Panc1 (cell line): ENCODE measurements around the gene EXOC6B. TPM values are rescaled to one million over a fixed set of nuclear protein-coding genes. Genes with fewer than 3 reads are reported as not detected.

Experiments
- ATAC-seq: fragments of 200-7000 bp; cut with Tn5 transposase; 2 replicates; pipeline ENCODE4 v1.9.1; 2020; ENCODE audit warnings: mild to moderate bottlenecking, moderate library complexity
- BruUV-seq: library from RNA; stranded (reverse); fragments of 400-500 nt; replicated peaks from 2 replicates; lab custom pipeline; 2021; lab: Mats Ljungman, UMichigan
- CTCF ChIA-PET: fragments of 300-600 bp; sonication (Branson Sonifier 250); formaldehyde crosslinking; loops from one replicate; lab custom pipeline; 2022; ENCODE audit warnings: antibody characterized with exemption; lab: Charles Lee
- POLR2A ChIA-PET: fragments of 300-600 bp; sonication (Branson Sonifier 250); formaldehyde crosslinking; loops from one replicate; lab custom pipeline; 2022; ENCODE audit warnings: antibody characterized with exemption; lab: Charles Lee
- DNase-seq: peaks from one replicate; pipeline ENCODE4 v3.0.0-alpha.2; 2010; ENCODE audit warnings: low read depth, low spot score
- H3K27ac ChIP-seq: 2 replicates; pipeline ENCODE4 v1.5.1; 2011; ENCODE audit warnings: mild to moderate bottlenecking, low read length, inconsistent platforms
- H3K27me3 ChIP-seq: fragments of 200-500 bp; sonication (Bioruptor generic); 2 replicates; pipeline ENCODE4 v1.6.0; 2014; ENCODE audit warnings: low read length, inconsistent platforms; ENCODE audit not compliant: control insufficient read depth, insufficient read depth
- H3K36me3 ChIP-seq: fragments of 200-500 bp; sonication (Bioruptor generic); 2 replicates; pipeline ENCODE4 v1.5.1; 2014; ENCODE audit warnings: inconsistent platforms, mild to moderate bottlenecking, low read length, moderate library complexity; ENCODE audit not compliant: control insufficient read depth, insufficient read depth
- H3K4me1 ChIP-seq: 2 replicates; pipeline ENCODE4 v1.5.1; 2011; ENCODE audit warnings: inconsistent platforms, mild to moderate bottlenecking, low read length, moderate library complexity; ENCODE audit not compliant: control insufficient read depth, insufficient read depth
- H3K4me3 ChIP-seq, 2 experiments: 2 replicates each; pipeline ENCODE4 v1.5.1; 2011 to 2012; ENCODE audit warnings: low read depth in 2 of 2, low read length in 2 of 2, mild to moderate bottlenecking in 2 of 2, inconsistent platforms in 1 of 2, moderate library complexity in 1 of 2
- H3K9me3 ChIP-seq: fragments of 200-500 bp; sonication (Bioruptor generic); 2 replicates; pipeline ENCODE4 v1.5.1; 2014; ENCODE audit warnings: low read depth, mild to moderate bottlenecking, inconsistent platforms, low read length, moderate library complexity; ENCODE audit not compliant: control insufficient read depth, insufficient read depth
- POLR2AphosphoS5 ChIP-seq: IDR thresholded peaks from 2 replicates; pipeline ENCODE4 v1.6.1; 2012; ENCODE audit warnings: mild to moderate bottlenecking, low read depth, low read length, moderate library complexity
- SIN3A ChIP-seq: IDR thresholded peaks from 2 replicates; pipeline ENCODE4 v1.6.1; 2012; ENCODE audit warnings: low read depth, mild to moderate bottlenecking, low read length, moderate library complexity, borderline replicate concordance; ENCODE audit not compliant: insufficient read depth
- TCF7L2 ChIP-seq: IDR thresholded peaks from 2 replicates; pipeline ENCODE4 v1.6.1; 2011; ENCODE audit warnings: mild to moderate bottlenecking, low read depth, low read length, inconsistent platforms
- in situ Hi-C: cut with HindIII; loops from 2 replicates; pipeline ENCODE4 v1.10.0; 2016; ENCODE audit warnings: low sequenced_read_pairs, low pct_unique_long_range_greater_than_20kb
- intact Hi-C: fragments of 100-400 bp; cut with micrococcal nuclease; formaldehyde crosslinking; loops from one replicate; pipeline ENCODE4 v1.10.0; 2022; ENCODE audit not compliant: unreplicated experiment
- total RNA-seq: library from RNA; stranded (reverse); gene quantifications from one replicate; pipeline ENCODE4 v1.2.1, GENCODE V29; 2021; ENCODE audit not compliant: unreplicated experiment
- TF ChIP-seq, protein P1 (sequence below): fragments of 450-650 bp; IDR thresholded peaks from 2 replicates; pipeline ENCODE4 v1.5.1; 2017; ENCODE audit warnings: mild to moderate bottlenecking
- TF ChIP-seq, protein P2 (sequence below), 2 experiments: IDR thresholded peaks; 2 replicates each; pipeline ENCODE4 v1.6.1; 2011 to 2012; ENCODE audit warnings: low read depth in 2 of 2, control low read depth in 1 of 2, low read length in 1 of 2, mild to moderate bottlenecking in 1 of 2, moderate library complexity in 1 of 2; ENCODE audit not compliant: insufficient read depth in 1 of 2

The EXOC6B gene
- total RNA-seq, 1 experiment from 2014 or later, result 23.2 TPM

DNA sequence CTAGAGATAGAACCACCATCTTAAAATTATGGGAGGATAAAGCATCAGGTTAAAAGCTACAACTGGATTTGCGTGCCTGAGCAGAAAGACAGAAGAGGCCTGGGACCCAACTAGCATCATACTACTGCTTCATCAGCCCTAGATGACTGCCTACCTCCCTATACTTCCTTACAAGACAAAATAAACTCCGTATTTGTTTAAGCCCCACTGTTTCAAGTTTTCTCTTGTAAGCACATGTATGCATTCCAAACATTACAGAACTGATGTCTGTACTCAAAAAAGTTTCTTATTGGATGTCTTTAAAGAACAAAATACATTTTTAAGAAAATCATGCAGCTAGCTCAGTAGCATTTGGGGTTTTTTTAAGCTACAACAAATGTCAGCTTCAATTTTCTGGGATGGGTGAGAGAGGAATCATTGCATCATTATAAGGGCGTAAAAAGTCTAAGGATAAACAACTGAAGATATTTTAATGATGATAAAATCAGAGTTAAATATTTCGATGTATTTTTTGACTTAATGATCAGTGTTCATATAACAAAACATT lies 213.1 kb downstream of the EXOC6B start:
- ATAC-seq, result no peak
- TF ChIP-seq POLR2AphosphoS5 (no peak), TCF7L2 (no peak), SIN3A (no peak)
- TF ChIP-seq, protein P1, sequence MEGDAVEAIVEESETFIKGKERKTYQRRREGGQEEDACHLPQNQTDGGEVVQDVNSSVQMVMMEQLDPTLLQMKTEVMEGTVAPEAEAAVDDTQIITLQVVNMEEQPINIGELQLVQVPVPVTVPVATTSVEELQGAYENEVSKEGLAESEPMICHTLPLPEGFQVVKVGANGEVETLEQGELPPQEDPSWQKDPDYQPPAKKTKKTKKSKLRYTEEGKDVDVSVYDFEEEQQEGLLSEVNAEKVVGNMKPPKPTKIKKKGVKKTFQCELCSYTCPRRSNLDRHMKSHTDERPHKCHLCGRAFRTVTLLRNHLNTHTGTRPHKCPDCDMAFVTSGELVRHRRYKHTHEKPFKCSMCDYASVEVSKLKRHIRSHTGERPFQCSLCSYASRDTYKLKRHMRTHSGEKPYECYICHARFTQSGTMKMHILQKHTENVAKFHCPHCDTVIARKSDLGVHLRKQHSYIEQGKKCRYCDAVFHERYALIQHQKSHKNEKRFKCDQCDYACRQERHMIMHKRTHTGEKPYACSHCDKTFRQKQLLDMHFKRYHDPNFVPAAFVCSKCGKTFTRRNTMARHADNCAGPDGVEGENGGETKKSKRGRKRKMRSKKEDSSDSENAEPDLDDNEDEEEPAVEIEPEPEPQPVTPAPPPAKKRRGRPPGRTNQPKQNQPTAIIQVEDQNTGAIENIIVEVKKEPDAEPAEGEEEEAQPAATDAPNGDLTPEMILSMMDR, result no peak
- TF ChIP-seq, protein P2, sequence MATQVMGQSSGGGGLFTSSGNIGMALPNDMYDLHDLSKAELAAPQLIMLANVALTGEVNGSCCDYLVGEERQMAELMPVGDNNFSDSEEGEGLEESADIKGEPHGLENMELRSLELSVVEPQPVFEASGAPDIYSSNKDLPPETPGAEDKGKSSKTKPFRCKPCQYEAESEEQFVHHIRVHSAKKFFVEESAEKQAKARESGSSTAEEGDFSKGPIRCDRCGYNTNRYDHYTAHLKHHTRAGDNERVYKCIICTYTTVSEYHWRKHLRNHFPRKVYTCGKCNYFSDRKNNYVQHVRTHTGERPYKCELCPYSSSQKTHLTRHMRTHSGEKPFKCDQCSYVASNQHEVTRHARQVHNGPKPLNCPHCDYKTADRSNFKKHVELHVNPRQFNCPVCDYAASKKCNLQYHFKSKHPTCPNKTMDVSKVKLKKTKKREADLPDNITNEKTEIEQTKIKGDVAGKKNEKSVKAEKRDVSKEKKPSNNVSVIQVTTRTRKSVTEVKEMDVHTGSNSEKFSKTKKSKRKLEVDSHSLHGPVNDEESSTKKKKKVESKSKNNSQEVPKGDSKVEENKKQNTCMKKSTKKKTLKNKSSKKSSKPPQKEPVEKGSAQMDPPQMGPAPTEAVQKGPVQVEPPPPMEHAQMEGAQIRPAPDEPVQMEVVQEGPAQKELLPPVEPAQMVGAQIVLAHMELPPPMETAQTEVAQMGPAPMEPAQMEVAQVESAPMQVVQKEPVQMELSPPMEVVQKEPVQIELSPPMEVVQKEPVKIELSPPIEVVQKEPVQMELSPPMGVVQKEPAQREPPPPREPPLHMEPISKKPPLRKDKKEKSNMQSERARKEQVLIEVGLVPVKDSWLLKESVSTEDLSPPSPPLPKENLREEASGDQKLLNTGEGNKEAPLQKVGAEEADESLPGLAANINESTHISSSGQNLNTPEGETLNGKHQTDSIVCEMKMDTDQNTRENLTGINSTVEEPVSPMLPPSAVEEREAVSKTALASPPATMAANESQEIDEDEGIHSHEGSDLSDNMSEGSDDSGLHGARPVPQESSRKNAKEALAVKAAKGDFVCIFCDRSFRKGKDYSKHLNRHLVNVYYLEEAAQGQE (IDR thresholded peaks at IDR 0.05; ENCODE audit: insufficient read depth in 1 of 2, low read depth in 2 of 2, low read length in 1 of 2), result no peak
- in situ Hi-C loops, result no loop called here
- Histone ChIP-seq H3K9me3 (no peaks in the 10 kb centered on the region), H3K36me3 (no peaks in the 10 kb centered on the region), H3K27me3 (no peaks in the 10 kb centered on the region), H3K27ac (no peak overlapping the region), H3K4me3 (no peak overlapping the region), H3K4me1 (no peaks in the 10 kb centered on the region)
- intact Hi-C loops, result loop anchor here (10.0 kb wide), 1 partner anchor 132 kb away; no protein-coding TSS in a partner anchor
- ChIA-PET POLR2A (no interaction called here), CTCF (no interaction called here)
- no TSS peak for BruUV-seq
- no peak for DNase-seq

DNA sequence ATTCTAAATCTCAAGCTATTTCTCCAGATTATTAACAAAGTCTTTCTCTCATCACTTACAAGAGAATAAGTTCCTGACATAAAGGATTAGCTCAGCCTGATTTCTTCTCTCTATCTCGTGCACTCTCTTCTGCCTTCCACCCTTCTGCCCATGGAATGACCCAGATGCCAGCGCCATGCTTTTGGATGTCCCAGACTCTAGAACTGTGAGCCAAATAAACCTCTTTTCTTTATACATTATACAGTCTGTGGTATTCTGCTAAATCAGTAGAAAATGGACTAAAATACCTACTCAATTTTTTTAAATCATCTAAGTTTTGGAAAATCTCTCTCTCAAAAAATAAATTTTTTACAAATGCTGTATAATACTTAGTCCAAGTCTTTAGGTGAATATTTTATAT lies 218.6 kb downstream of the EXOC6B start:
- intact Hi-C loops, result loop anchor here (10.0 kb wide), 1 partner anchor 258 kb away; no protein-coding TSS in a partner anchor

More for the DNA sequence above, 218.6 kb downstream of the EXOC6B start:
- Histone ChIP-seq H3K4me3 (no peak overlapping the region), H3K27me3 (no peaks in the 10 kb centered on the region), H3K27ac (no peak overlapping the region), H3K9me3 (no peaks in the 10 kb centered on the region), H3K36me3 (no peaks in the 10 kb centered on the region), H3K4me1 (no peaks in the 10 kb centered on the region)
- POLR2A ChIA-PET, result no interaction called here
- CTCF ChIA-PET, result no interaction called here
- in situ Hi-C loops, result no loop called here
- TF ChIP-seq POLR2AphosphoS5, result no peak
- TF ChIP-seq TCF7L2, result no peak
- TF ChIP-seq, protein P1, result no peak
- no peak for TF ChIP-seq SIN3A
- TF ChIP-seq, protein P2 (IDR thresholded peaks at IDR 0.05; ENCODE audit: insufficient read depth in 1 of 2, low read depth in 2 of 2, low read length in 1 of 2), result no peak
- BruUV-seq, result no TSS peak
- DNase-seq, result no peak
- ATAC-seq, result no peak
